HL-60 (cell line): Measurements from ENCODE around the gene ENGASE.

ENCODE experiments used
- DNase-seq, 2 experiments: peaks; one replicate each; pipeline ENCODE4 v3.0.0-alpha.2; 2010 to 2020; ENCODE audit warnings: low read depth in 1 of 2, low spot score in 1 of 2
- H3K27ac ChIP-seq: fragments of 250-450 bp; sonication (Bioruptor Pico); replicated peaks from 2 replicates; pipeline ENCODE4 v1.5.1; 2020; ENCODE audit warnings: mild to moderate bottlenecking, moderate library complexity
- H3K27me3 ChIP-seq: fragments of 250-450 bp; sonication (Bioruptor Pico); 2 replicates; pipeline ENCODE4 v1.5.1; 2021; ENCODE audit warnings: mild to moderate bottlenecking, moderate library complexity; ENCODE audit not compliant: insufficient read depth, poor library complexity, severe bottlenecking
- H3K4me3 ChIP-seq: replicated peaks from 2 replicates; pipeline ENCODE4 v1.5.1; 2011; ENCODE audit warnings: mild to moderate bottlenecking, control low read depth, low read length; ENCODE audit not compliant: insufficient read depth
- CTCF ChIP-seq: IDR thresholded peaks from one replicate; pipeline ENCODE4 v1.5.1; 2011; ENCODE audit warnings: low read length, control low read depth, inconsistent platforms; ENCODE audit not compliant: insufficient read depth
- GABPA ChIP-seq: IDR thresholded peaks from 2 replicates; pipeline ENCODE4 v1.6.1; 2012; ENCODE audit warnings: low read depth
- POLR2AphosphoS5 ChIP-seq: IDR thresholded peaks from 2 replicates; pipeline ENCODE4 v1.6.1; 2012; ENCODE audit warnings: low read depth
- SPI1 ChIP-seq: IDR thresholded peaks from 2 replicates; pipeline ENCODE4 v1.6.1; 2012; ENCODE audit warnings: low read depth, mild to moderate bottlenecking, borderline replicate concordance
- TF ChIP-seq, protein P1 (sequence below): IDR thresholded peaks from 2 replicates; pipeline ENCODE4 v1.6.1; 2012; ENCODE audit warnings: low read depth; ENCODE audit not compliant: insufficient replicate concordance

Gene ENGASE

GRCh38 chr17:79091226-79091670, 16.6 kb downstream of the ENGASE start:
- no peak overlapping the region for H3K4me3 ChIP-seq
- peaks cover 25% of the 10 kb centered on the region for H3K27me3 ChIP-seq
- no peak overlapping the region for H3K27ac ChIP-seq
- no peak for DNase-seq
- TF ChIP-seq, protein P1, sequence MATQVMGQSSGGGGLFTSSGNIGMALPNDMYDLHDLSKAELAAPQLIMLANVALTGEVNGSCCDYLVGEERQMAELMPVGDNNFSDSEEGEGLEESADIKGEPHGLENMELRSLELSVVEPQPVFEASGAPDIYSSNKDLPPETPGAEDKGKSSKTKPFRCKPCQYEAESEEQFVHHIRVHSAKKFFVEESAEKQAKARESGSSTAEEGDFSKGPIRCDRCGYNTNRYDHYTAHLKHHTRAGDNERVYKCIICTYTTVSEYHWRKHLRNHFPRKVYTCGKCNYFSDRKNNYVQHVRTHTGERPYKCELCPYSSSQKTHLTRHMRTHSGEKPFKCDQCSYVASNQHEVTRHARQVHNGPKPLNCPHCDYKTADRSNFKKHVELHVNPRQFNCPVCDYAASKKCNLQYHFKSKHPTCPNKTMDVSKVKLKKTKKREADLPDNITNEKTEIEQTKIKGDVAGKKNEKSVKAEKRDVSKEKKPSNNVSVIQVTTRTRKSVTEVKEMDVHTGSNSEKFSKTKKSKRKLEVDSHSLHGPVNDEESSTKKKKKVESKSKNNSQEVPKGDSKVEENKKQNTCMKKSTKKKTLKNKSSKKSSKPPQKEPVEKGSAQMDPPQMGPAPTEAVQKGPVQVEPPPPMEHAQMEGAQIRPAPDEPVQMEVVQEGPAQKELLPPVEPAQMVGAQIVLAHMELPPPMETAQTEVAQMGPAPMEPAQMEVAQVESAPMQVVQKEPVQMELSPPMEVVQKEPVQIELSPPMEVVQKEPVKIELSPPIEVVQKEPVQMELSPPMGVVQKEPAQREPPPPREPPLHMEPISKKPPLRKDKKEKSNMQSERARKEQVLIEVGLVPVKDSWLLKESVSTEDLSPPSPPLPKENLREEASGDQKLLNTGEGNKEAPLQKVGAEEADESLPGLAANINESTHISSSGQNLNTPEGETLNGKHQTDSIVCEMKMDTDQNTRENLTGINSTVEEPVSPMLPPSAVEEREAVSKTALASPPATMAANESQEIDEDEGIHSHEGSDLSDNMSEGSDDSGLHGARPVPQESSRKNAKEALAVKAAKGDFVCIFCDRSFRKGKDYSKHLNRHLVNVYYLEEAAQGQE, result no peak
- TF ChIP-seq GABPA (no peak), CTCF (no peak), POLR2AphosphoS5 (no peak), SPI1 (no peak)

- TF ChIP-seq, protein P1, result no peak
- no peak for TF ChIP-seq SPI1
- TF ChIP-seq GABPA, result no peak
- DNase-seq, result no peak
- Histone ChIP-seq H3K27me3 (peaks cover 32% of the 10 kb centered on the region), H3K4me3 (no peak overlapping the region), H3K27ac (no peak overlapping the region)
Measured at GRCh38 chr17:79092567-79092966, 17.9 kb downstream of the ENGASE start.

DNA sequence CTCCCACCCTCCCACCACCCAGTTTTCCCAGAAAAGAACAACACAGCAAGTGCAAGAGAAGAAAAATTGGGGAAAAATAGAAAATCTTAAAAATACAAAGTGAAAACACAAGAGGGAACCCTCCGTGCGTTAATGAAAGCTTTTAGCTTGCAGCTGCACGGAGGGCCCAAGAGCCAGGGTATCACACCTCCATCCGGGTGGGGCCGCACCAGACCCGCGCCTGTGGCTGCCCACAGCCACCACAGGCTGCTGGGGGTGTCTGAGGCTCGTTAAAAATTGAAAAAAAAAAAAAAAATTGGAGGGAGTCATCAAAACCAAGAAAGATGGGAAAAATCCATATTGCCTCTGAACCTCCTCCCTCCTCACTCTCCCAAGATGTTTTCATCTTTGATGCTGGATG, 18.6 kb downstream of the ENGASE start:
- no peak overlapping the region for H3K27ac ChIP-seq
- peaks cover 39% of the 10 kb centered on the region for H3K27me3 ChIP-seq

More for the DNA sequence above, 18.6 kb downstream of the ENGASE start:
- H3K4me3 ChIP-seq, result no peak overlapping the region
- DNase-seq, result no peak
- TF ChIP-seq GABPA (no peak), SPI1 (no peak), CTCF (no peak), POLR2AphosphoS5 (no peak)
- TF ChIP-seq, protein P1, result no peak
